Gastrocnemius medialis (tissue), 4 donors: ENCODE measurements around the gene ZNF574.

Experiments used
- POLR2A ChIP-seq, 2 donors: fragments of 450-650 bp; IDR thresholded peaks; one replicate each; pipeline ENCODE4 v1.6.1; 2017; ENCODE audit warnings: antibody characterized with exemption in 2 of 2, mild to moderate bottlenecking in 2 of 2, moderate library complexity in 2 of 2
- TF ChIP-seq, protein P1 (sequence below), 5 experiments: fragments of 450-650 bp in 3 of 5; fragments of 200-600 bp in 2 of 5; sonication (generic) in 2 of 5; IDR thresholded peaks in 4 of 5; conservative IDR thresholded peaks in 1 of 5; 1 replicate in 4 of 5; 2 replicates in 1 of 5; pipeline ENCODE4 v1.5.1; 2016 to 2019; ENCODE audit warnings: antibody characterized with exemption in 5 of 5, mild to moderate bottlenecking in 3 of 5, moderate library complexity in 3 of 5

DNA sequence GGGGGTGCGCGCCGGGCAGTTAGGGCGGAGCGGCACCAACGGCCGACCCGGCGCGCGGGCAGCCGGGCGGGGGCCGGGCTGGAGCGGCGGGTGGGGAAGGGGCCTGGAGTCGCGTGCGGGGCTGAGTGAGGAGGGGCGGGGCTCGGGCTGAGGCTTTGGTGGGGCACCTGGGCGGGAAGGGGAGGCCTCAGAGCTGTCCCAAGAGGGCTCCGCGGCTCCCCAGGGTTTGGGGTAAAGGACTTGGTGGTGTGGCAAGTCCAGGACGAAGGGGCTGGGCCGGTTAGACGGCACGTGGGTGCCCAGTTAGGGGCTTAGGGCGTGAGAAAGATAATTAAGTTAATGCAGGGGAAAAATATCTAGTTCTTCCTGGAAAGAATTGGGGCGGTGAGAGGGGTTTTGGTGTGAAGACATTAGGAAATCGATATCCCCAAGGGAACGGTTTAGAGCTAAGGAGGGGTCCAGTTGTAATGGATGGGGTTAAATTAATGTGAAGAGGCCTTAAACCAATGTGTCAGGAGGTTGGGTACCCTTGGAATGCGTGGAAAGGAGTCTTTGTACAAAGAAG is 496 bp downstream of the ZNF574 start:
- TF ChIP-seq, protein P1, sequence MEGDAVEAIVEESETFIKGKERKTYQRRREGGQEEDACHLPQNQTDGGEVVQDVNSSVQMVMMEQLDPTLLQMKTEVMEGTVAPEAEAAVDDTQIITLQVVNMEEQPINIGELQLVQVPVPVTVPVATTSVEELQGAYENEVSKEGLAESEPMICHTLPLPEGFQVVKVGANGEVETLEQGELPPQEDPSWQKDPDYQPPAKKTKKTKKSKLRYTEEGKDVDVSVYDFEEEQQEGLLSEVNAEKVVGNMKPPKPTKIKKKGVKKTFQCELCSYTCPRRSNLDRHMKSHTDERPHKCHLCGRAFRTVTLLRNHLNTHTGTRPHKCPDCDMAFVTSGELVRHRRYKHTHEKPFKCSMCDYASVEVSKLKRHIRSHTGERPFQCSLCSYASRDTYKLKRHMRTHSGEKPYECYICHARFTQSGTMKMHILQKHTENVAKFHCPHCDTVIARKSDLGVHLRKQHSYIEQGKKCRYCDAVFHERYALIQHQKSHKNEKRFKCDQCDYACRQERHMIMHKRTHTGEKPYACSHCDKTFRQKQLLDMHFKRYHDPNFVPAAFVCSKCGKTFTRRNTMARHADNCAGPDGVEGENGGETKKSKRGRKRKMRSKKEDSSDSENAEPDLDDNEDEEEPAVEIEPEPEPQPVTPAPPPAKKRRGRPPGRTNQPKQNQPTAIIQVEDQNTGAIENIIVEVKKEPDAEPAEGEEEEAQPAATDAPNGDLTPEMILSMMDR (IDR thresholded peaks at IDR 0.05 in 4 of 5, conservative IDR thresholded peaks at IDR 0.05 in 1 of 5): no peak
- no peak for TF ChIP-seq POLR2A (IDR thresholded peaks at IDR 0.05)
